GM12878 (cell line): Measurements from ENCODE around the gene SCN5A. TPM values are rescaled to one million over a fixed set of nuclear protein-coding genes. Genes with fewer than 3 reads are reported as not detected.

Experiments used
- BCL11A ChIP-seq: IDR thresholded peaks from 2 replicates; pipeline ENCODE4 v1.6.1; 2011; ENCODE audit warnings: low read depth, low read length
- CBX5 ChIP-seq: sonication (generic); IDR thresholded peaks from 2 replicates; pipeline ENCODE4 v1.6.1; 2016; ENCODE audit warnings: low read depth, moderate library complexity, mild to moderate bottlenecking, inconsistent platforms
- CEBPB ChIP-seq, 2 experiments: fragments of 150-350 bp in 1 of 2; IDR thresholded peaks; 2 replicates each; pipeline ENCODE4 v1.6.1; 2012 to 2014; ENCODE audit warnings: low read depth in 2 of 2, low read length in 2 of 2, borderline replicate concordance in 1 of 2, inconsistent platforms in 1 of 2
- CREB1 ChIP-seq: IDR thresholded peaks from 2 replicates; pipeline ENCODE4 v1.6.1; 2012; ENCODE audit warnings: low read depth, mild to moderate bottlenecking, inconsistent platforms
- DPF2 ChIP-seq: fragments of 450-650 bp; IDR thresholded peaks from 2 replicates; pipeline ENCODE4 v1.6.1; 2017; ENCODE audit warnings: mild to moderate bottlenecking
- EGR1 ChIP-seq, 2 experiments: IDR thresholded peaks; 1 replicate in 1 of 2; 2 replicates in 1 of 2; pipeline ENCODE4 v1.6.1; 2011 to 2012; ENCODE audit warnings: low read depth in 2 of 2, low read length in 2 of 2, borderline replicate concordance in 1 of 2, mild to moderate bottlenecking in 1 of 2, moderate library complexity in 1 of 2
- FOS ChIP-seq: IDR thresholded peaks from 3 replicates; pipeline ENCODE4 v1.6.1; 2011; ENCODE audit warnings: borderline replicate concordance; ENCODE audit not compliant: insufficient read length; ENCODE audit errors: extremely low read depth
- GATAD2B ChIP-seq: fragments of 450-650 bp; conservative IDR thresholded peaks from 2 replicates; pipeline ENCODE4 v1.6.1; 2017; ENCODE audit warnings: low read depth, mild to moderate bottlenecking, moderate library complexity
- HCFC1 ChIP-seq: fragments of 150-350 bp; IDR thresholded peaks from 2 replicates; pipeline ENCODE4 v1.6.1; 2014; ENCODE audit warnings: low read length
- HDGF ChIP-seq: fragments of 450-650 bp; IDR thresholded peaks from 2 replicates; pipeline ENCODE4 v1.6.1; 2016; ENCODE audit warnings: antibody characterized with exemption
- IKZF1 ChIP-seq: fragments of 450-650 bp; conservative IDR thresholded peaks from 2 replicates; pipeline ENCODE4 v1.6.1; 2017; ENCODE audit warnings: antibody characterized with exemption, mild to moderate bottlenecking
- IKZF2 ChIP-seq, 2 experiments: fragments of 450-650 bp; IDR thresholded peaks; 2 replicates each; pipeline ENCODE4 v1.6.1; 2017; ENCODE audit warnings: mild to moderate bottlenecking in 2 of 2, moderate library complexity in 2 of 2
- JUNB ChIP-seq: IDR thresholded peaks from 2 replicates; pipeline ENCODE4 v1.6.1; 2016; ENCODE audit warnings: antibody characterized with exemption, mild to moderate bottlenecking
- KDM1A ChIP-seq: fragments of 200-600 bp; sonication (generic); IDR thresholded peaks from 2 replicates; pipeline ENCODE4 v1.6.1; 2016; ENCODE audit warnings: borderline replicate concordance
- KLF5 ChIP-seq: fragments of 450-650 bp; IDR thresholded peaks from 2 replicates; pipeline ENCODE4 v1.6.1; 2014; ENCODE audit warnings: mild to moderate bottlenecking; ENCODE audit not compliant: partially characterized antibody
- MTA3 ChIP-seq: IDR thresholded peaks from 2 replicates; pipeline ENCODE4 v1.6.1; 2012; ENCODE audit warnings: low read length, inconsistent platforms, borderline replicate concordance
- NFIC ChIP-seq: IDR thresholded peaks from 2 replicates; pipeline ENCODE4 v1.6.1; 2012; ENCODE audit warnings: low read depth, mild to moderate bottlenecking, inconsistent platforms, low read length, moderate library complexity
- NFXL1 ChIP-seq: fragments of 450-650 bp; IDR thresholded peaks from 2 replicates; pipeline ENCODE4 v1.6.1; 2017; ENCODE audit warnings: antibody characterized with exemption, mild to moderate bottlenecking, borderline replicate concordance
- NR2C1 ChIP-seq: fragments of 450-650 bp; IDR thresholded peaks from 2 replicates; pipeline ENCODE4 v1.6.1; 2017; ENCODE audit warnings: antibody characterized with exemption, mild to moderate bottlenecking, moderate library complexity
- NR2F1 ChIP-seq: fragments of 450-650 bp; conservative IDR thresholded peaks from 2 replicates; pipeline ENCODE4 v1.6.1; 2017; ENCODE audit warnings: mild to moderate bottlenecking
- RBBP5 ChIP-seq: fragments of 200-600 bp; sonication (generic); conservative IDR thresholded peaks from 2 replicates; pipeline ENCODE4 v1.6.1; 2016
- RCOR1 ChIP-seq: conservative IDR thresholded peaks from 2 replicates; pipeline ENCODE4 v1.6.1; 2012; ENCODE audit warnings: low read depth, low read length, improper control_type of control experiment
- STAT3 ChIP-seq: IDR thresholded peaks from 2 replicates; pipeline ENCODE4 v1.6.1; 2011; ENCODE audit warnings: low read depth, low read length, improper control_type of control experiment
- TARDBP ChIP-seq: IDR thresholded peaks from 2 replicates; pipeline ENCODE4 v1.6.1; 2016; ENCODE audit warnings: borderline replicate concordance
- TCF3 ChIP-seq: IDR thresholded peaks from 2 replicates; pipeline ENCODE4 v1.6.1; 2012; ENCODE audit warnings: low read depth, mild to moderate bottlenecking, low read length, borderline replicate concordance; ENCODE audit not compliant: insufficient read depth
- TCF7 ChIP-seq: IDR thresholded peaks from 2 replicates; pipeline ENCODE4 v1.6.1; 2014; ENCODE audit warnings: antibody characterized with exemption, borderline replicate concordance
- ZBTB33 ChIP-seq: fragments of 450-650 bp; IDR thresholded peaks from 2 replicates; pipeline ENCODE4 v1.6.1; 2017; ENCODE audit warnings: mild to moderate bottlenecking
- polyA plus RNA-seq, 11 experiments: library from polyadenylated mRNA; depleted of rRNA in 4 of 11; unstranded in 6 of 11; stranded (reverse) in 5 of 11; fragments of >200 nt; fragmentation: Nextera tagmentation in 4 of 11; fragmentation: Illumina TruSeq in 1 of 11; extraction: Ambion mirVana in 4 of 11; extraction: Trizol in 1 of 11; gene quantifications; 1 replicate in 1 of 11; 2 replicates in 10 of 11; pipeline versions ENCODE4 v1.2.1 to v1.2.3, GENCODE V29; 2011 to 2016; ENCODE audit warnings: inconsistent platforms in 2 of 11, missing spikeins in 2 of 11, low read depth in 1 of 11
- total RNA-seq, 4 experiments: library from RNA; depleted of rRNA in 3 of 4; stranded (reverse); fragments of >200 nt in 3 of 4; fragmentation: Illumina TruSeq in 1 of 4; extraction: Trizol in 1 of 4; gene quantifications; 2 replicates each; pipeline versions ENCODE4 v1.2.1 to v1.2.3, GENCODE V29; 2013 to 2021
- TF ChIP-seq, protein P1 (sequence below): IDR thresholded peaks from 2 replicates; pipeline ENCODE4 v1.6.1; 2011; ENCODE audit warnings: low read depth, mild to moderate bottlenecking, low read length, moderate library complexity, borderline replicate concordance; ENCODE audit errors: extremely low read depth
- TF ChIP-seq, protein P2 (sequence below): fragments of 150-350 bp; IDR thresholded peaks from 2 replicates; pipeline ENCODE4 v1.6.1; 2014; ENCODE audit warnings: mild to moderate bottlenecking, low read depth, low read length

The SCN5A gene
- total and polyA plus RNA-seq, 10 of the 15 experiments (the other 5 are each of a cell fraction or from before 2014, with no cell fraction given): not detected

- TF ChIP-seq TCF3 (no peak), DPF2 (peak; percentile 67; the same call in 1 of the 2 replicates), KLF5 (no peak), BCL11A (no peak), KDM1A (no peak), FOS (no peak), STAT3 (no peak), TCF7 (no peak), ZBTB33 (peak; percentile 91; the same call in 1 of the 2 replicates), NR2C1 (no peak), EGR1 (IDR thresholded peaks at IDR 0.05; ENCODE audit: borderline replicate concordance in 1 of 2, low read depth in 2 of 2, low read length in 2 of 2) (no peak), JUNB (no peak), HCFC1 (no peak), RCOR1 (no peak), GATAD2B (0 out of 2 replicates have a peak, but pooled peaks have one; percentile 43), NR2F1 (peak; percentile 40; the same call in 1 of the 2 replicates), CBX5 (no peak), NFXL1 (no peak), HDGF (no peak), IKZF2 (IDR thresholded peaks at IDR 0.05) (peak; percentile 81 to 86), RBBP5 (no peak), CREB1 (no peak), TARDBP (no peak), MTA3 (no peak), CEBPB (IDR thresholded peaks at IDR 0.05; ENCODE audit: borderline replicate concordance in 1 of 2, low read depth in 2 of 2, low read length in 2 of 2) (no peak), NFIC (0 out of 2 replicates have a peak, but pooled peaks have one; percentile 17), IKZF1 (peak; percentile 87)
- TF ChIP-seq, protein P1, sequence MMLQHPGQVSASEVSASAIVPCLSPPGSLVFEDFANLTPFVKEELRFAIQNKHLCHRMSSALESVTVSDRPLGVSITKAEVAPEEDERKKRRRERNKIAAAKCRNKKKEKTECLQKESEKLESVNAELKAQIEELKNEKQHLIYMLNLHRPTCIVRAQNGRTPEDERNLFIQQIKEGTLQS: no peak
- TF ChIP-seq, protein P2, sequence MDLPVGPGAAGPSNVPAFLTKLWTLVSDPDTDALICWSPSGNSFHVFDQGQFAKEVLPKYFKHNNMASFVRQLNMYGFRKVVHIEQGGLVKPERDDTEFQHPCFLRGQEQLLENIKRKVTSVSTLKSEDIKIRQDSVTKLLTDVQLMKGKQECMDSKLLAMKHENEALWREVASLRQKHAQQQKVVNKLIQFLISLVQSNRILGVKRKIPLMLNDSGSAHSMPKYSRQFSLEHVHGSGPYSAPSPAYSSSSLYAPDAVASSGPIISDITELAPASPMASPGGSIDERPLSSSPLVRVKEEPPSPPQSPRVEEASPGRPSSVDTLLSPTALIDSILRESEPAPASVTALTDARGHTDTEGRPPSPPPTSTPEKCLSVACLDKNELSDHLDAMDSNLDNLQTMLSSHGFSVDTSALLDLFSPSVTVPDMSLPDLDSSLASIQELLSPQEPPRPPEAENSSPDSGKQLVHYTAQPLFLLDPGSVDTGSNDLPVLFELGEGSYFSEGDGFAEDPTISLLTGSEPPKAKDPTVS: no peak
These were observed 69.7 kb downstream of the SCN5A start (continued) for GRCh38 chr3:38579551-38580449.
